Activated CD4-positive, alpha-beta memory T cell treated with anti-CD3 and anti-CD28 coated beads, Interleukin-2, amount 10 ng/mL, durations not matched to agents 7 days and 5 days (primary cell): ENCODE data around the gene COG2. TPM values are rescaled to one million over a fixed set of nuclear protein-coding genes. Genes with fewer than 3 reads are reported as not detected.
"Not testable (repeated sequence)": the region's sequence is repeated elsewhere in the genome, so short reads cannot be mapped to it uniquely, and the experiment has no call there.

Source experiments
- CTCF ChIA-PET: fragments of 350-600 bp; sonication (Branson Sonifier 250); formaldehyde crosslinking; loops from one replicate; lab custom pipeline; 2021; ENCODE audit warnings: antibody characterized with exemption, inconsistent platforms; lab: Charles Lee
- POLR2A ChIA-PET: fragments of 350-600 bp; sonication (Branson Sonifier 250); formaldehyde crosslinking; loops from one replicate; lab custom pipeline; 2021; ENCODE audit warnings: antibody characterized with exemption; lab: Charles Lee
- DNase-seq: peaks from one replicate; pipeline ENCODE4 v3.0.0-alpha.2; 2020
- H3K27ac Mint-ChIP-seq: one replicate; pipeline ENCODE4 v1.8.0; 2021; ENCODE audit warnings: mild to moderate bottlenecking, mixed read lengths
- H3K27me3 Mint-ChIP-seq: one replicate; pipeline ENCODE4 v1.8.0; 2021; ENCODE audit warnings: mixed read lengths
- H3K36me3 Mint-ChIP-seq: one replicate; pipeline ENCODE4 v1.8.0; 2021; ENCODE audit warnings: low read depth, mixed read lengths
- H3K4me1 Mint-ChIP-seq: one replicate; pipeline ENCODE4 v1.8.0; 2021; ENCODE audit warnings: mixed read lengths
- H3K4me3 Mint-ChIP-seq: one replicate; pipeline ENCODE4 v1.8.0; 2021; ENCODE audit warnings: mild to moderate bottlenecking, mixed read lengths
- H3K9me3 Mint-ChIP-seq: one replicate; pipeline ENCODE4 v1.8.0; 2021; ENCODE audit warnings: mixed read lengths
- total RNA-seq, 2 experiments: library from RNA; stranded (reverse); gene quantifications; one replicate each; pipeline ENCODE4 v1.2.3, GENCODE V29; 2021

COG2 gene
- total RNA-seq, 2 experiments from 2014 or later: 22.3 to 29.1 TPM

GRCh38 chr1:230633469-230633868 lies 8.8 kb upstream of the COG2 start:
- no peak overlapping the region for H3K4me3 Mint-ChIP-seq
- ChIA-PET POLR2A (no interaction called here), CTCF (interaction anchor here (0.6 kb wide), 1 partner anchor 9 kb away, joined by 3 read pairs; the partner anchor contains the start of gene COG2)
- no peaks in the 10 kb centered on the region for H3K36me3 Mint-ChIP-seq
- H3K4me1 Mint-ChIP-seq: no peaks in the 10 kb centered on the region
- DNase-seq: no peak
- H3K27me3 Mint-ChIP-seq: peaks cover 19% of the 10 kb centered on the region
- H3K27ac Mint-ChIP-seq: no peak overlapping the region
- no peaks in the 10 kb centered on the region for H3K9me3 Mint-ChIP-seq

- DNase-seq: no peak
- Mint-ChIP-seq H3K27me3 (peaks cover 27% of the 10 kb centered on the region), H3K27ac (no peak overlapping the region), H3K4me1 (no peaks in the 10 kb centered on the region), H3K36me3 (no peaks in the 10 kb centered on the region), H3K4me3 (no peak overlapping the region), H3K9me3 (no peaks in the 10 kb centered on the region)
- ChIA-PET POLR2A (no interaction called here), CTCF (no interaction called here)
Observed at GRCh38 chr1:230634384-230634783, 7.9 kb upstream of the COG2 start.

- no peak overlapping the region for H3K27ac Mint-ChIP-seq
- H3K9me3 Mint-ChIP-seq: no peaks in the 10 kb centered on the region
- H3K36me3 Mint-ChIP-seq: no peaks in the 10 kb centered on the region
- H3K27me3 Mint-ChIP-seq: peaks cover 31% of the 10 kb centered on the region
- no peak for DNase-seq
- POLR2A ChIA-PET: no interaction called here
- no peak overlapping the region for H3K4me3 Mint-ChIP-seq
- CTCF ChIA-PET: no interaction called here
- peaks cover 6% of the 10 kb centered on the region for H3K4me1 Mint-ChIP-seq
Observed at GRCh38 chr1:230636575-230637148, 5.6 kb upstream of the COG2 start.

- Mint-ChIP-seq H3K36me3 (no peaks in the 10 kb centered on the region), H3K4me1 (peaks cover 29% of the 10 kb centered on the region), H3K27ac (no peak overlapping the region), H3K9me3 (no peaks in the 10 kb centered on the region), H3K4me3 (no peak overlapping the region), H3K27me3 (peaks cover 31% of the 10 kb centered on the region)
- POLR2A ChIA-PET: no interaction called here
- no peak for DNase-seq
- CTCF ChIA-PET: no interaction called here
Observed at GRCh38 chr1:230639714-230640209, 2.5 kb upstream of the COG2 start.

DNA sequence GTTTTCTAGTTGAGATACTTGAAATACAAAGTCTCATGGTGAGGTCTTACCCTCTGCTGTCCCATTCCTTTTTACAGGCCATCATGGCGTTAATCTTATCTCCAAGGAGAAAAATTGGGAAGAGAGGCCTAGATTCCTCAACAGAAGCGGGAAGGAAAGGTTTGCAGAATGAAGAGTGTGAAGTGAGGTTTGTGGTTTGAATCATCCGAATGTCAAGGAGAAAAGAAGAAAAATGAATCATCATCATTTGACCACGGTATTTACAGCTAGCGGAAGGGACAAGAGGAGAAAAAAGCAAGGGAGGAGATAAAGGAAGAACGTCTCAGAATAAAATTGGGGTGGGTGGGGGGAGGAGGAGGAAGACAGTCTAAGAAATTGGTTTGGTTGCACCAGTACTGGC lies 935 bp upstream of the COG2 start:
- Mint-ChIP-seq H3K4me3 (peak overlapping the region; percentile 96), H3K27ac (no peak overlapping the region), H3K9me3 (no peaks in the 10 kb centered on the region), H3K27me3 (peaks cover 28% of the 10 kb centered on the region), H3K4me1 (peaks cover 36% of the 10 kb centered on the region), H3K36me3 (peaks cover 6% of the 10 kb centered on the region)
- no peak for DNase-seq
- POLR2A ChIA-PET: interaction anchor here (0.8 to 0.9 kb wide), 2 partner anchors 31 to 337 kb away, joined by 3 read pairs; partner anchors contain the start of genes ARV1 and TTC13
- CTCF ChIA-PET: interaction anchor here (0.6 to 2.8 kb wide), 8 partner anchors 12 to 636 kb away, joined by 3 to 9 read pairs (median 4); no protein-coding TSS in a partner anchor

GRCh38 chr1:230641900-230642262 lies 400 bp upstream of the COG2 start:
- peaks cover 23% of the 10 kb centered on the region for H3K27me3 Mint-ChIP-seq
- ChIA-PET POLR2A (interaction anchor here (0.8 to 0.9 kb wide), 2 partner anchors 31 to 337 kb away, joined by 3 read pairs; partner anchors contain the start of genes ARV1 and TTC13), CTCF (interaction anchor here (0.6 to 2.8 kb wide), 14 partner anchors 8 to 635 kb away, joined by 3 to 14 read pairs (median 4); no protein-coding TSS in a partner anchor)
- H3K4me3 Mint-ChIP-seq: peak overlapping the region; percentile 96
- peaks cover 42% of the 10 kb centered on the region for H3K4me1 Mint-ChIP-seq
- peaks cover 9% of the 10 kb centered on the region for H3K36me3 Mint-ChIP-seq
- no peaks in the 10 kb centered on the region for H3K9me3 Mint-ChIP-seq
- DNase-seq: no peak
- no peak overlapping the region for H3K27ac Mint-ChIP-seq

GRCh38 chr1:230643908-230644307 lies 1.6 kb downstream of the COG2 start:
- H3K27ac Mint-ChIP-seq: peak overlapping the region; percentile 90
- ChIA-PET CTCF (interaction anchor here (1.2 to 2.8 kb wide), 7 partner anchors 16 to 567 kb away, joined by 3 to 9 read pairs (median 3); partner anchors contain the start of genes ARV1 and TTC13), POLR2A (interaction anchor here (1.2 to 1.8 kb wide), 3 partner anchors 38 to 396 kb away, joined by 4 to 5 read pairs (median 4); partner anchors contain the start of genes ARV1, FAM89A and TTC13)
- peaks cover 56% of the 10 kb centered on the region for H3K4me1 Mint-ChIP-seq
- peak overlapping the region; percentile 96 for H3K4me3 Mint-ChIP-seq
- no peak for DNase-seq
- peaks cover 9% of the 10 kb centered on the region for H3K27me3 Mint-ChIP-seq
- no peaks in the 10 kb centered on the region for H3K9me3 Mint-ChIP-seq
- peaks cover 10% of the 10 kb centered on the region for H3K36me3 Mint-ChIP-seq

GRCh38 chr1:230646710-230647302 lies 4.5 kb downstream of the COG2 start:
- Mint-ChIP-seq H3K36me3 (peaks cover 18% of the 10 kb centered on the region), H3K9me3 (peaks cover 5% of the 10 kb centered on the region), H3K27ac (no peak overlapping the region), H3K4me3 (no peak overlapping the region), H3K4me1 (peaks cover 49% of the 10 kb centered on the region), H3K27me3 (no peaks in the 10 kb centered on the region)
- ChIA-PET POLR2A (no interaction called here), CTCF (no interaction called here)
- no peak for DNase-seq

GRCh38 chr1:230647321-230647720 lies 5.0 kb downstream of the COG2 start:
- Mint-ChIP-seq H3K36me3 (peaks cover 18% of the 10 kb centered on the region), H3K4me3 (no peak overlapping the region), H3K27ac (no peak overlapping the region), H3K9me3 (peaks cover 5% of the 10 kb centered on the region), H3K27me3 (no peaks in the 10 kb centered on the region), H3K4me1 (peaks cover 47% of the 10 kb centered on the region)
- no peak for DNase-seq
- ChIA-PET POLR2A (no interaction called here), CTCF (no interaction called here)

DNA sequence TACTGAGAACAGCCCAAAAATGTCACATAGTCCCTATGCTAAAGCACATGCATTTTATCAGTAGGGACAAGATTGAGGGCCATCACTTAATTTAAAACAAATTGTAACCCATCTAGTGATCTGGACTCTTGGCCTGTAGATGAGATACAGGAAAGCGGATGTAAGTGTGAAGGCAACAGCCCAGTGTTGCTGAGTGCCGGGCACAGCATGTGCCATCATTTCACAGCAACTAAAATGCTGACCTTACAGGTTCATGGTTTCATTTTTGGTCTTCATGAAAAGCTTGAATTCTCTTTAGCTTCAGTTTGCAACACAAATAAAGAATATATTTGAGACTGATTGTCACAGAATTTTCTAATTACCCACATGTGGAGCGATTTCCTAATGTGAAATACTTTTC lies 5.8 kb downstream of the COG2 start:
- Mint-ChIP-seq H3K36me3 (peaks cover 18% of the 10 kb centered on the region), H3K4me1 (peaks cover 44% of the 10 kb centered on the region), H3K27ac (no peak overlapping the region), H3K9me3 (peaks cover 5% of the 10 kb centered on the region), H3K4me3 (no peak overlapping the region), H3K27me3 (no peaks in the 10 kb centered on the region)
- ChIA-PET CTCF (no interaction called here), POLR2A (no interaction called here)
- no peak for DNase-seq

GRCh38 chr1:230650300-230650699 lies 8.0 kb downstream of the COG2 start:
- peaks cover 26% of the 10 kb centered on the region for H3K4me1 Mint-ChIP-seq
- H3K4me3 Mint-ChIP-seq: no peak overlapping the region
- ChIA-PET CTCF (interaction anchor here (0.7 to 2.2 kb wide), 2 partner anchors 8 to 282 kb away, joined by 3 to 14 read pairs; partner anchors contain the start of gene COG2), POLR2A (no interaction called here)
- no peak for DNase-seq
- H3K27ac Mint-ChIP-seq: no peak overlapping the region
- peaks cover 28% of the 10 kb centered on the region for H3K36me3 Mint-ChIP-seq
- no peaks in the 10 kb centered on the region for H3K27me3 Mint-ChIP-seq
- peaks cover 5% of the 10 kb centered on the region for H3K9me3 Mint-ChIP-seq

GRCh38 chr1:230651235-230651634 lies 9.0 kb downstream of the COG2 start:
- H3K4me3 Mint-ChIP-seq: no peak overlapping the region

DNA sequence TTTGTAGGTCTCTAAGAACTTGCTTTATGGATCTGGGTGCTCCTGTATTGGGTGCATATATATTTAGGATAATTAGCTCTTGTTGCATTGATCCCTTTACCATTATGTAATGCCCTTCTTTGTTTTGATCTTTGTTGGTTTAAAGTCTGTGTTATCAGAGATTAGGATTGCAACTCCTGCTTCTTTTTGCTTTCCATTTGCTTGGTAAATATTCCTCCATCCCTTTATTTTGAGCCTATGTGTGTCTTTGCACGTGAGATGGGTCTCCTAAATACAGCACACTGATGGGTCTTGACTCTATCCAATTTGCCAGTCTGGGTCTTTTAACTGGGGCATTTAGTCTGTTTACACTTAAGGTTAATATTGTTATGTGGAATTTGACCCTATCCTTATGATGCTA lies 14.4 kb downstream of the COG2 start:
- H3K4me1 Mint-ChIP-seq, H3K27me3 Mint-ChIP-seq, H3K4me3 Mint-ChIP-seq, DNase-seq, H3K27ac Mint-ChIP-seq, POLR2A ChIA-PET, CTCF ChIA-PET, H3K9me3 Mint-ChIP-seq: not testable (repeated sequence)
- peaks cover 21% of the 10 kb centered on the region for H3K36me3 Mint-ChIP-seq

More at GRCh38 chr1:230651235-230651634, 9.0 kb downstream of the COG2 start:
- H3K4me1 Mint-ChIP-seq: peaks cover 21% of the 10 kb centered on the region
- DNase-seq: no peak
- H3K9me3 Mint-ChIP-seq: peaks cover 5% of the 10 kb centered on the region
- CTCF ChIA-PET: interaction anchor here (2.2 kb wide), 1 partner anchor 9 kb away, joined by 14 read pairs; the partner anchor contains the start of gene COG2
- POLR2A ChIA-PET: no interaction called here
- H3K27ac Mint-ChIP-seq: no peak overlapping the region
- H3K27me3 Mint-ChIP-seq: no peaks in the 10 kb centered on the region
- peaks cover 28% of the 10 kb centered on the region for H3K36me3 Mint-ChIP-seq
